ENCODE results near the gene TMEM190.

The TMEM190 gene

DNA sequence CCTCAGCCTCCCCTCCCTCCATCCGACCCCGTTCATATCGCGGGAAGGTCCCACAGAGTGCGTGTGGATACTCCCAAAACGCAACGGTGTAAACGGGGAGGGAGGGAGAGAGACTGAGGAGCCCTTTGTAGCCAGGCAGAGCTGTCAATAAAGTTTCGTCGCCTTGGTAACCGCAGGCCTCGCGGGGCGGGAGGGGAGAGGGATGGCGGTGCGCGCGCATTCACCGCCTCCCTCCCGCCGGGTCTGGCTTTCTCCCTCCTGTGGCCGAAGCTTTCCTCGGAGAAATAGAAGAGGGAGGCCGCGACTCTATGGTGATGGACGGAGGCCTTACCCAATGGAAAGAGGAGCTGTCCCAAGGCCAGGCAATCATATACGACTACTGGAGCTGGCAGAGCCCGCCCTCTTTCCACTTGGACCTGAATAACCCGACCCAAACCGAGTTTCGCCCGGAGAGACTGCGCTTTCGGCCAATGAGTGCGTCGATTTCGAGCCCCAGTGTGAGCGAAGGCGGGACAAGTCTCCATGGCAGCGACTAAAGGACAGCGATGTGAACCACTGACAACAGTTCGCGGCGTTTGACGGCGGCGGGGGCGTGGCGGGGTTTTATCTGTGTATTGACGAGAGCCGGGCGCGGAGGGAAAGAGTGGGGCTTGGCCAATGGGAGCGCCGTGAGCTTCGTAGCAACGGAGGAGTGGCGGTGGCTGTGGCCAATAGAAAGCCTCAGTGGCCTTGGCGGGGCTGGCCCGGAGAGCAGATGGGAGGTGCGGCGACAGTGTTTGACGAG lies 37.3 kb upstream of the TMEM190 start, which contains the start of gene KMT5C:
Gene KMT5C (plus strand): TSS at position 772 of the 784 bp plus-strand sequence. CDS start 2,061 bp downstream, outside the sequence.
- peak within 1 kb of the TSS; percentile 88 for H3K4me3 ChIP-seq (ENCODE audit: low read depth, low read length)
- no peaks in the 10 kb centered on the region for H3K9me3 ChIP-seq (ENCODE audit: control insufficient read depth, insufficient read depth, low read depth, low read length)
- H3K36me3 ChIP-seq (ENCODE audit: control insufficient read depth in 2 of 2, insufficient read depth in 1 of 2, low read length in 2 of 2), result peaks cover 3 to 27% of the 10 kb centered on the region in 2 experiments
- CTCF ChIA-PET, result interaction anchor here (0.5 to 2.0 kb wide), 20 partner anchors 9 to 267 kb away, joined by 3 to 17 read pairs (median 4); partner anchors contain the start of gene ZNF865
- POLR2A ChIA-PET, result interaction anchor here (0.6 to 2.4 kb wide), 55 partner anchors 8 to 315 kb away, joined by 3 to 95 read pairs (median 4); partner anchors contain the start of genes BRSK1, FIZ1, GARIN5B and HSPBP1
- H3K27ac ChIP-seq (ENCODE audit: extremely low read depth, low read depth, low read length), result peak within 1 kb of the TSS; percentile 89
- peaks cover 14% of the 10 kb centered on the region for H3K4me1 ChIP-seq (ENCODE audit: control insufficient read depth, insufficient read depth, low read length)
- TF ChIP-seq KLF9 (tag by site-specific recombination; IDR thresholded peaks at IDR 0.05; ENCODE audit: low read depth) (peak; percentile 98), ZNF548 (tag by site-specific recombination; IDR thresholded peaks at IDR 0.05) (no peak), ZNF776 (tag by site-specific recombination; IDR thresholded peaks at IDR 0.05; ENCODE audit: borderline replicate concordance) (no peak), ZBTB26 (tag by site-specific recombination; optimal IDR thresholded peaks at IDR 0.05) (peak; percentile 69), ZNF513 (tag by site-specific recombination; IDR thresholded peaks at IDR 0.05) (no peak), SCRT2 (tag by site-specific recombination; IDR thresholded peaks at IDR 0.05) (no peak), ZNF341 (tag by site-specific recombination; IDR thresholded peaks at IDR 0.05; ENCODE audit: low read depth) (peak; percentile 80), ZNF830 (tag by site-specific recombination; IDR thresholded peaks at IDR 0.05; ENCODE audit: low read depth) (no peak), ZNF785 (tag by site-specific recombination; IDR thresholded peaks at IDR 0.05) (no peak), SP3 (tag by site-specific recombination; IDR thresholded peaks at IDR 0.05) (peak; percentile 98), ZNF549 (tag by site-specific recombination; IDR thresholded peaks at IDR 0.05) (no peak), SALL2 (tag by site-specific recombination; IDR thresholded peaks at IDR 0.05; ENCODE audit: borderline replicate concordance) (no peak), ZSCAN30 (tag by site-specific recombination; IDR thresholded peaks at IDR 0.05) (no peak), ZNF529 (tag by site-specific recombination; IDR thresholded peaks at IDR 0.05; ENCODE audit: insufficient replicate concordance) (no peak), PATZ1 (tag by site-specific recombination; IDR thresholded peaks at IDR 0.05) (peak; percentile 70), OVOL3 (tag by site-specific recombination; IDR thresholded peaks at IDR 0.05) (no peak), PRDM4 (tag by site-specific recombination; IDR thresholded peaks at IDR 0.05) (no peak), ZNF473 (tag by site-specific recombination; IDR thresholded peaks at IDR 0.05) (no peak), ZNF311 (tag by site-specific recombination; IDR thresholded peaks at IDR 0.05; ENCODE audit: borderline replicate concordance) (no peak), GLIS1 (tag by site-specific recombination; IDR thresholded peaks at IDR 0.05) (peak; percentile 51), ZNF518A (tag by site-specific recombination; conservative IDR thresholded peaks at IDR 0.05; ENCODE audit: low read depth) (no peak)
- TF ChIP-seq, protein P1, sequence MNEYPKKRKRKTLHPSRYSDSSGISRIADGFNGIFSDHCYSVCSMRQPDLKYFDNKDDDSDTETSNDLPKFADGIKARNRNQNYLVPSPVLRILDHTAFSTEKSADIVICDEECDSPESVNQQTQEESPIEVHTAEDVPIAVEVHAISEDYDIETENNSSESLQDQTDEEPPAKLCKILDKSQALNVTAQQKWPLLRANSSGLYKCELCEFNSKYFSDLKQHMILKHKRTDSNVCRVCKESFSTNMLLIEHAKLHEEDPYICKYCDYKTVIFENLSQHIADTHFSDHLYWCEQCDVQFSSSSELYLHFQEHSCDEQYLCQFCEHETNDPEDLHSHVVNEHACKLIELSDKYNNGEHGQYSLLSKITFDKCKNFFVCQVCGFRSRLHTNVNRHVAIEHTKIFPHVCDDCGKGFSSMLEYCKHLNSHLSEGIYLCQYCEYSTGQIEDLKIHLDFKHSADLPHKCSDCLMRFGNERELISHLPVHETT (tag by site-specific recombination; IDR thresholded peaks at IDR 0.05), result no peak

All from HEK293 (cell line).